Endothelial cell of umbilical vein (primary cell): ENCODE measurements around the gene THEM5. TPM values are rescaled to one million over a fixed set of nuclear protein-coding genes. Genes with fewer than 3 reads are reported as not detected.
"Not testable (repeated sequence)": the region's sequence is repeated elsewhere in the genome, so short reads cannot be mapped to it uniquely, and the experiment has no call there.

Experiments
- BruUV-seq: library from RNA; stranded (reverse); fragments of 400-500 nt; replicated peaks from 2 replicates; lab custom pipeline; 2021; lab: Mats Ljungman, UMichigan
- CTCF ChIA-PET: fragments of 300-600, 350-600 bp; sonication (Branson Sonifier 250); formaldehyde crosslinking; loops from one replicate; lab custom pipeline; 2021; ENCODE audit warnings: antibody characterized with exemption, inconsistent platforms; lab: Charles Lee
- POLR2A ChIA-PET: fragments of 300-600, 350-600 bp; sonication (Branson Sonifier 250); formaldehyde crosslinking; loops from one replicate; lab custom pipeline; 2021; ENCODE audit warnings: antibody characterized with exemption, inconsistent platforms; lab: Charles Lee
- DNase-seq: peaks from one replicate; pipeline ENCODE4 v3.0.0-alpha.2; 2011; ENCODE audit warnings: low read depth, low spot score
- FAIRE-seq: peaks from 2 replicates; lab custom pipeline; 2011; peaks lifted over from hg19 to GRCh38; lab: Jason Lieb, UNC
- H2AFZ ChIP-seq: 2 replicates; pipeline ENCODE4 v1.6.0; 2012; ENCODE audit warnings: low read depth, low read length, control low read depth, inconsistent platforms
- H3K27ac ChIP-seq: 2 replicates; pipeline ENCODE4 v1.5.1; 2011; ENCODE audit warnings: low read depth, mild to moderate bottlenecking, control low read depth, low read length, moderate library complexity; ENCODE audit not compliant: insufficient read depth
- H3K27me3 ChIP-seq, 2 experiments: 2 replicates each; pipeline versions ENCODE4 v1.6.0 to v1.6.1; 2011; ENCODE audit warnings: low read length in 2 of 2, mixed read lengths in 1 of 2; ENCODE audit not compliant: control insufficient read depth in 2 of 2, insufficient read depth in 2 of 2
- H3K36me3 ChIP-seq, 2 experiments: 2 replicates in 1 of 2; 3 replicates in 1 of 2; pipeline ENCODE4 v1.5.1; 2011; ENCODE audit warnings: low read length in 2 of 2, mild to moderate bottlenecking in 1 of 2, moderate library complexity in 1 of 2; ENCODE audit not compliant: control insufficient read depth in 2 of 2, insufficient read depth in 2 of 2; ENCODE audit errors: extremely low read depth in 1 of 2
- H3K4me1 ChIP-seq: 3 replicates; pipeline ENCODE4 v1.5.1; 2011; ENCODE audit warnings: mild to moderate bottlenecking, low read length; ENCODE audit not compliant: control insufficient read depth, insufficient read depth; ENCODE audit errors: extremely low read depth
- H3K4me2 ChIP-seq: 2 replicates; pipeline ENCODE4 v1.6.1; 2011; ENCODE audit warnings: low read length, control low read depth, mixed read lengths; ENCODE audit not compliant: insufficient read depth
- H3K4me3 ChIP-seq, 3 experiments: fragments of 200-600 bp in 1 of 3; sonication (generic), shearing (Covaris generic) in 1 of 3; replicated peaks in 1 of 3; 2 replicates each; pipeline ENCODE4 v1.5.1; 2011 to 2016; ENCODE audit warnings: control low read depth in 3 of 3, low read length in 3 of 3, mild to moderate bottlenecking in 2 of 3, inconsistent platforms in 1 of 3, low read depth in 1 of 3, moderate library complexity in 1 of 3; ENCODE audit not compliant: insufficient read depth in 1 of 3
- H3K79me2 ChIP-seq: 2 replicates; pipeline ENCODE4 v1.6.0; 2012; ENCODE audit warnings: low read length, inconsistent platforms; ENCODE audit not compliant: control insufficient read depth, insufficient read depth
- H3K9ac ChIP-seq: replicated peaks from 2 replicates; pipeline ENCODE3; 2011; ENCODE audit warnings: low read length, control low read depth; ENCODE audit not compliant: insufficient read depth; ENCODE audit errors: extremely low read depth
- H3K9me1 ChIP-seq: replicated peaks from 3 replicates; pipeline ENCODE4 v1.6.0; 2011; ENCODE audit warnings: mild to moderate bottlenecking, low read length; ENCODE audit not compliant: control insufficient read depth, insufficient read depth; ENCODE audit errors: extremely low read depth
- H3K9me3 ChIP-seq: replicated peaks from 2 replicates; pipeline ENCODE4 v1.5.1; 2012; ENCODE audit warnings: low read length, inconsistent platforms; ENCODE audit not compliant: control insufficient read depth, insufficient read depth
- H4K20me1 ChIP-seq: replicated peaks from 2 replicates; pipeline ENCODE3; 2011; ENCODE audit warnings: mild to moderate bottlenecking, low read length; ENCODE audit not compliant: control insufficient read depth, insufficient read depth; ENCODE audit errors: extremely low read depth
- CTCF ChIP-seq, 2 donors: IDR thresholded peaks; 1 replicate in 1 of 2; 2 replicates in 1 of 2; pipeline ENCODE4 v1.5.1; 2011; ENCODE audit warnings: low read length in 2 of 2, mild to moderate bottlenecking in 2 of 2, moderate library complexity in 2 of 2, control low read depth in 1 of 2, inconsistent platforms in 1 of 2, low read depth in 1 of 2; ENCODE audit not compliant: insufficient read depth in 1 of 2; ENCODE audit errors: extremely low read depth in 1 of 2
- EZH2 ChIP-seq: IDR thresholded peaks from 2 replicates; pipeline ENCODE4 v1.6.1; 2012; ENCODE audit warnings: borderline replicate concordance, low read depth, mild to moderate bottlenecking, moderate library complexity, low read length, inconsistent platforms; ENCODE audit not compliant: severe bottlenecking
- FOS ChIP-seq: IDR thresholded peaks from 2 replicates; pipeline ENCODE4 v1.6.1; 2011; ENCODE audit warnings: mild to moderate bottlenecking, low read length, moderate library complexity, borderline replicate concordance; ENCODE audit not compliant: insufficient read depth
- GATA2 ChIP-seq: IDR thresholded peaks from 2 replicates; pipeline ENCODE4 v1.7.0; 2011; ENCODE audit warnings: low read depth, mild to moderate bottlenecking, moderate library complexity, mixed read lengths, low read length; ENCODE audit not compliant: insufficient read length, insufficient read depth
- JUN ChIP-seq: IDR thresholded peaks from 2 replicates; pipeline ENCODE4 v1.6.1; 2011; ENCODE audit warnings: borderline replicate concordance, low read depth; ENCODE audit not compliant: insufficient read length, insufficient read depth
- MYC ChIP-seq: IDR thresholded peaks from one replicate; pipeline ENCODE4 v1.6.1; 2011; ENCODE audit warnings: mild to moderate bottlenecking, low read depth, low read length
- POLR2A ChIP-seq: IDR thresholded peaks from 2 replicates; pipeline ENCODE4 v1.6.1; 2012; ENCODE audit warnings: low read depth, mild to moderate bottlenecking, control low read depth, low read length
- POLR2AphosphoS5 ChIP-seq: IDR thresholded peaks from 2 replicates; pipeline ENCODE4 v1.6.1; 2012; ENCODE audit warnings: low read depth, mild to moderate bottlenecking, control low read depth, low read length, moderate library complexity; ENCODE audit not compliant: insufficient read depth
- dilution Hi-C: fragments of 300-500 bp; cut with MboI; formaldehyde crosslinking; loops from one replicate; pipeline ENCODE4 v1.15.0; 2019; ENCODE audit warnings: low sequenced_read_pairs; ENCODE audit not compliant: extremely low pct_ligation_motif_present
- intact Hi-C: fragments of 100-400 bp; cut with micrococcal nuclease; formaldehyde crosslinking; loops from one replicate; pipeline ENCODE4 v1.10.0; 2022
- polyA plus RNA-seq, 4 experiments: library from polyadenylated mRNA; depleted of rRNA in 3 of 4; stranded (reverse) in 3 of 4; unstranded in 1 of 4; fragments of >200 nt; gene quantifications; 2 replicates each; pipeline versions ENCODE4 v1.2.1 to v1.2.3, GENCODE V29; 2011 to 2012; ENCODE audit warnings: missing spikeins in 1 of 4
- total RNA-seq: library from RNA; stranded (reverse); gene quantifications from 2 replicates; pipeline ENCODE4 v1.2.3, GENCODE V29; 2021
- TF ChIP-seq, protein P1 (sequence below): IDR thresholded peaks from 2 replicates; pipeline ENCODE4 v1.6.1; 2011; ENCODE audit not compliant: insufficient read depth, insufficient read length

The THEM5 gene
- total and polyA plus RNA-seq, 2 donors (not counting 3 experiments of a cell fraction or from before 2014, with no cell fraction given): not detected

GRCh38 chr1:151885479-151885878 lies 32.0 kb upstream of the THEM5 start:
- BruUV-seq: no TSS peak
- Histone ChIP-seq H3K79me2 (no peaks in the 10 kb centered on the region), H3K9me3 (no peaks in the 10 kb centered on the region), H3K9ac (no peak overlapping the region), H3K27me3 (no peaks in the 10 kb centered on the region), H3K27ac (no peak overlapping the region), H3K9me1 (no peaks in the 10 kb centered on the region), H3K36me3 (no peaks in the 10 kb centered on the region), H3K4me2 (no peak overlapping the region), H3K4me1 (peaks cover 11% of the 10 kb centered on the region), H3K4me3 (no peak overlapping the region), H4K20me1 (no peaks in the 10 kb centered on the region), H2AFZ (no peak overlapping the region)
- ChIA-PET POLR2A (no interaction called here), CTCF (interaction anchor here (8.2 kb wide), 1 partner anchor 115 kb away, joined by 128 read pairs; no protein-coding TSS in a partner anchor)
- TF ChIP-seq GATA2 (no peak), JUN (no peak), FOS (no peak), POLR2A (no peak), MYC (no peak), CTCF (IDR thresholded peaks at IDR 0.05; ENCODE audit: extremely low read depth in 1 of 2, insufficient read depth in 1 of 2, low read depth in 1 of 2, low read length in 2 of 2) (no peak), POLR2AphosphoS5 (no peak), EZH2 (no peak)
- TF ChIP-seq, protein P1, sequence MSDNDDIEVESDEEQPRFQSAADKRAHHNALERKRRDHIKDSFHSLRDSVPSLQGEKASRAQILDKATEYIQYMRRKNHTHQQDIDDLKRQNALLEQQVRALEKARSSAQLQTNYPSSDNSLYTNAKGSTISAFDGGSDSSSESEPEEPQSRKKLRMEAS: no peak
- intact Hi-C loops: no loop called here
- dilution Hi-C loops: no loop called here
- DNase-seq (no peak), FAIRE-seq (no peak)

DNA sequence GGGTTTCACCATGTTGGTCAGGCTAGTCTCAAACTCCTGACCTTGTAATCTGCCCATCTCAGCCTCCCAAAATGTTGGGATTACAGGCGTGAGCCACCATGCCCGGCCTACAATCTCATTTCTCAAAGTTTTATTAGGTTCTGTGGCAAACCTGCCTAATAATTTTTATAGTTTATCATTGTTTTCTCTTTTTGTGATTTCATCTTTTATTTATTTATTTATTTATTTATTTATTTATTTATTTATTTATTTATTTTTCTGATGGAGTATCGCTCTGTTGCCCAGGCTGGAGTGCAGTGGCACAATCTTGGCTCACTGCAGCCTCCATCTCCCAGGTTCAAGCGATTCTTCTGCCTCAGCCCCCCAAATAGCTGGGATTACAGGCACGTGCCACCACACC lies 31.4 kb upstream of the THEM5 start:
- H3K4me3 ChIP-seq, H3K27me3 ChIP-seq, H4K20me1 ChIP-seq, dilution Hi-C loops, H3K36me3 ChIP-seq, H3K9me3 ChIP-seq, DNase-seq, H3K9ac ChIP-seq, intact Hi-C loops, H3K79me2 ChIP-seq, H2AFZ ChIP-seq, FAIRE-seq, POLR2A ChIA-PET, H3K4me2 ChIP-seq, H3K9me1 ChIP-seq, BruUV-seq, H3K27ac ChIP-seq: not testable (repeated sequence)
- peaks cover 11% of the 10 kb centered on the region for H3K4me1 ChIP-seq
- CTCF ChIA-PET: interaction anchor here (0.9 to 1.3 kb wide), 2 partner anchors 11 to 102 kb away, joined by 4 to 5 read pairs; no protein-coding TSS in a partner anchor

GRCh38 chr1:151884445-151884844 lies 30.9 kb upstream of the THEM5 start:
- H3K9me1 ChIP-seq, H3K27ac ChIP-seq, H4K20me1 ChIP-seq, POLR2A ChIA-PET, BruUV-seq, H3K27me3 ChIP-seq, H3K9ac ChIP-seq, intact Hi-C loops, H2AFZ ChIP-seq, dilution Hi-C loops, DNase-seq, FAIRE-seq, H3K9me3 ChIP-seq, H3K4me2 ChIP-seq, H3K4me3 ChIP-seq, H3K36me3 ChIP-seq, H3K79me2 ChIP-seq: not testable (repeated sequence)
- H3K4me1 ChIP-seq: peaks cover 11% of the 10 kb centered on the region
- CTCF ChIA-PET: interaction anchor here (0.9 to 1.3 kb wide), 2 partner anchors 10 to 102 kb away, joined by 4 to 5 read pairs; no protein-coding TSS in a partner anchor
